HG03039 (cell line): ENCODE data around the gene USP14.

Experiments used
- ATAC-seq: cut with Tn5 transposase; IDR thresholded peaks from one replicate; pipeline ENCODE4 v1.9.1; 2021; ENCODE audit warnings: mild to moderate bottlenecking, moderate library complexity; ENCODE audit not compliant: unreplicated experiment

Gene USP14

GRCh38 chr18:225745-226144 is 67.4 kb downstream of the USP14 start:
- ATAC-seq, result no peak

GRCh38 chr18:227374-227773 is 69.0 kb downstream of the USP14 start:
- no peak for ATAC-seq

GRCh38 chr18:227902-228301 is 69.5 kb downstream of the USP14 start:
- ATAC-seq, result no peak

- ATAC-seq, result no peak
Measured at GRCh38 chr18:228586-228985, 70.2 kb downstream of the USP14 start.

GRCh38 chr18:231563-231962 is 73.2 kb downstream of the USP14 start:
- ATAC-seq, result no peak

- ATAC-seq, result no peak
Measured at GRCh38 chr18:240175-240574, 81.8 kb downstream of the USP14 start.

- ATAC-seq, result no peak
Measured at GRCh38 chr18:245282-245847, 87.0 kb downstream of the USP14 start.

GRCh38 chr18:248053-248452 is 89.7 kb downstream of the USP14 start:
- no peak for ATAC-seq

- no peak for ATAC-seq
Measured at GRCh38 chr18:250685-251084, 92.3 kb downstream of the USP14 start.

GRCh38 chr18:251572-251971 is 93.2 kb downstream of the USP14 start:
- no peak for ATAC-seq

GRCh38 chr18:253121-253520 is 94.8 kb downstream of the USP14 start:
- ATAC-seq, result no peak

- ATAC-seq, result no peak
Measured at GRCh38 chr18:255171-255570, 96.8 kb downstream of the USP14 start.

GRCh38 chr18:260547-260946 is 102.2 kb downstream of the USP14 start:
- no peak for ATAC-seq

GRCh38 chr18:261398-262073 is 103.2 kb downstream of the USP14 start:
- no peak for ATAC-seq
